ENCODE measurements around the gene ZNF785. TPM values are rescaled to one million over a fixed set of nuclear protein-coding genes. Genes with fewer than 3 reads are reported as not detected.

The ZNF785 gene
- polyA plus RNA-seq, 1 donor (not counting 4 experiments of a cell fraction or from before 2014, with no cell fraction given) = 3.4 TPM

DNA sequence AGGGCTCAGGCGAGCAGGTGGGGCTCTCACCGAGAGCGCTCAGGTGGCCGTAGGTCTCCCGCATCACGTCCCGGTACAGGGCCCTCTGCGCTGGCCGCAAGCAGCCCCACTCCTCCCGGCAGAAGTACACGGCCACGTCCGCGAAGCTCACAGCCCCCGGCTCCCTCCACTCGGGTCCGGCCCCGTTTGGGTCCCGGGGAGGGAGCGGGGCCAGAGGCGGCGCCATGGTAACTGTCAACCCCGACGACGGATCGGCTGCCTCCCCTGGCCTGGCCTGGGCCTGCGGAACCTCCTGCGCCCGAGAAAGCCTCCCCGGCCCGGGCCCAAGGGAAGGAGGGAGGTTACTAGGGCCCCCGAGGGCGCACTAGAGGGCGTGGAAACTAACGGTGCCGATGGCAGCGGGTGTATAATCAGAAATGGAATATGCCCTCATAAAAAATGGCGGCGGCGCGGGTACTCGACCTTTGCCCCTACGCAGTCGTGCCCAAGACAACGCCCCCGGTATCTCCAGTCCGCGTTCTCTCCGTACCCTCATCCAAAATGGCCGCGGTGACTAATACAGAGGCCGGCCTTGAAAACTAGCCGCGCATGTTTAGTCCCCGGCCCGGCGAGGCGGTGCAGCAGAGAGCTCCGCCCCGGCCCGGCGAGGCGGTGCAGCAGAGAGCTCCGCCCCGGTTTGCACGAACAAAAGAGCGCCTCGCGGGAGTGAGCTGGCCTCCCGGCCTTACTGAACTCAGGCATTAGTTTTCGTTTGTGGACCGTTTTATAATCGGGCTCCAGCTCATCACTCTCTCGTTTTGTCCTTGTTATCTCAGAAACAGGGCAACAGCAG, 27.3 kb downstream of the ZNF785 start, which contains the start of gene ZNF764:
Gene ZNF764, minus strand, starts transcription at position 418 of the 832 bp plus-strand sequence. Its CDS starts 192 bp downstream, at position 226.
- peaks cover 11% of the 10 kb centered on the region for H3K4me1 ChIP-seq (ENCODE audit: control insufficient read depth, extremely low read depth, insufficient read depth, low read length)
- no peaks in the 10 kb centered on the region for H3K9me1 ChIP-seq (ENCODE audit: control insufficient read depth, extremely low read depth, insufficient read depth, low read length)
- no peaks in the 10 kb centered on the region for H3K27me3 ChIP-seq (ENCODE audit: control insufficient read depth, extremely low read depth, insufficient read depth, low read length)
- peaks cover 0 to 8% of the 10 kb centered on the region in 2 experiments for H3K36me3 ChIP-seq (ENCODE audit: control insufficient read depth in 2 of 2, extremely low read depth in 1 of 2, insufficient read depth in 2 of 2, low read length in 2 of 2)
- FAIRE-seq (no peak), DNase-seq (ENCODE audit: low read depth, low spot score) (peak; percentile 81)
- no peaks in the 10 kb centered on the region for H3K9me3 ChIP-seq (ENCODE audit: control insufficient read depth, low read depth, low read length)
- no peaks in the 10 kb centered on the region for H4K20me1 ChIP-seq (ENCODE audit: control insufficient read depth, extremely low read depth, insufficient read depth, low read length)
- H2AFZ ChIP-seq (ENCODE audit: control insufficient read depth, low read length) = peak within 1 kb of the TSS; percentile 90
- H3K4me2 ChIP-seq (ENCODE audit: control insufficient read depth, extremely low read depth, insufficient read depth, low read depth, low read length) = peak within 1 kb of the TSS; percentile 85
- peaks cover 18% of the 10 kb centered on the region for H3K79me2 ChIP-seq (ENCODE audit: control insufficient read depth, insufficient read depth, low read length)
- dilution Hi-C loops (cut with MboI; ENCODE audit: extremely low pct_ligation_motif_present, low sequenced_read_pairs) = no loop called here
- TF ChIP-seq, protein P1, sequence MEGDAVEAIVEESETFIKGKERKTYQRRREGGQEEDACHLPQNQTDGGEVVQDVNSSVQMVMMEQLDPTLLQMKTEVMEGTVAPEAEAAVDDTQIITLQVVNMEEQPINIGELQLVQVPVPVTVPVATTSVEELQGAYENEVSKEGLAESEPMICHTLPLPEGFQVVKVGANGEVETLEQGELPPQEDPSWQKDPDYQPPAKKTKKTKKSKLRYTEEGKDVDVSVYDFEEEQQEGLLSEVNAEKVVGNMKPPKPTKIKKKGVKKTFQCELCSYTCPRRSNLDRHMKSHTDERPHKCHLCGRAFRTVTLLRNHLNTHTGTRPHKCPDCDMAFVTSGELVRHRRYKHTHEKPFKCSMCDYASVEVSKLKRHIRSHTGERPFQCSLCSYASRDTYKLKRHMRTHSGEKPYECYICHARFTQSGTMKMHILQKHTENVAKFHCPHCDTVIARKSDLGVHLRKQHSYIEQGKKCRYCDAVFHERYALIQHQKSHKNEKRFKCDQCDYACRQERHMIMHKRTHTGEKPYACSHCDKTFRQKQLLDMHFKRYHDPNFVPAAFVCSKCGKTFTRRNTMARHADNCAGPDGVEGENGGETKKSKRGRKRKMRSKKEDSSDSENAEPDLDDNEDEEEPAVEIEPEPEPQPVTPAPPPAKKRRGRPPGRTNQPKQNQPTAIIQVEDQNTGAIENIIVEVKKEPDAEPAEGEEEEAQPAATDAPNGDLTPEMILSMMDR (optimal IDR thresholded peaks at IDR 0.05 in 1 of 3, IDR thresholded peaks at IDR 0.05 in 1 of 3, conservative IDR thresholded peaks at IDR 0.05 in 1 of 3; ENCODE audit: extremely low read depth in 1 of 3, insufficient read depth in 2 of 3, low read length in 3 of 3) = no peak
- TF ChIP-seq EZH2 (IDR thresholded peaks at IDR 0.05; ENCODE audit: low read length) = no peak
- H3K4me3 ChIP-seq (ENCODE audit: control insufficient read depth in 2 of 3, extremely low read depth in 1 of 3, insufficient read depth in 2 of 3, low read depth in 1 of 3, low read length in 3 of 3) = peak within 1 kb of the TSS; percentile 70 to 86 (median 83)
- H3K9ac ChIP-seq (ENCODE audit: control insufficient read depth, extremely low read depth, insufficient read depth, low read length) = peak within 1 kb of the TSS; percentile 91
- peak within 1 kb of the TSS; percentile 84 for H3K27ac ChIP-seq (ENCODE audit: control insufficient read depth, insufficient read depth, low read length)

DNA sequence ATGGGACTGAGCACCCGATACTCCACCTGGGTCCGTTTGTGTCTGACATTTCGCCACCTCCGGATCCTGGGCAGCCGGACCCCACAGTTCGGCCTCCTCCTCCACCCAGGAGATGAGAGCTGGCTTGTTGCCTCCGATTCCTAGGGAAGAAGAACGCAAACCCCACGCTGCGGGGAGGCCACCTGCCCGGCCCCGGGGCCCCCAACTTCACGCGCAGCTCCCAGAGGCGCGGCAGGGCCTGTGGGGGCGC, 27.9 kb downstream of the ZNF785 start:
- H4K20me1 ChIP-seq (ENCODE audit: control insufficient read depth, extremely low read depth, insufficient read depth, low read length) = no peaks in the 10 kb centered on the region
- peaks cover 18% of the 10 kb centered on the region for H3K79me2 ChIP-seq (ENCODE audit: control insufficient read depth, insufficient read depth, low read length)
- no peaks in the 10 kb centered on the region for H3K27me3 ChIP-seq (ENCODE audit: control insufficient read depth, extremely low read depth, insufficient read depth, low read length)
- peaks cover 11% of the 10 kb centered on the region for H3K4me1 ChIP-seq (ENCODE audit: control insufficient read depth, extremely low read depth, insufficient read depth, low read length)
- no peaks in the 10 kb centered on the region for H3K9me3 ChIP-seq (ENCODE audit: control insufficient read depth, low read depth, low read length)
- dilution Hi-C loops (cut with MboI; ENCODE audit: extremely low pct_ligation_motif_present, low sequenced_read_pairs) = no loop called here
- H3K9me1 ChIP-seq (ENCODE audit: control insufficient read depth, extremely low read depth, insufficient read depth, low read length) = no peaks in the 10 kb centered on the region
- FAIRE-seq (no peak), DNase-seq (ENCODE audit: low read depth, low spot score) (no peak)
- no peak for TF ChIP-seq EZH2 (IDR thresholded peaks at IDR 0.05; ENCODE audit: low read length)
- TF ChIP-seq, protein P1 (optimal IDR thresholded peaks at IDR 0.05 in 1 of 3, IDR thresholded peaks at IDR 0.05 in 1 of 3, conservative IDR thresholded peaks at IDR 0.05 in 1 of 3; ENCODE audit: extremely low read depth in 1 of 3, insufficient read depth in 2 of 3, low read length in 3 of 3) = no peak
- peak overlapping the region; percentile 84 for H3K27ac ChIP-seq (ENCODE audit: control insufficient read depth, insufficient read depth, low read length)
- H3K4me3 ChIP-seq (ENCODE audit: control insufficient read depth in 2 of 3, extremely low read depth in 1 of 3, insufficient read depth in 2 of 3, low read depth in 1 of 3, low read length in 3 of 3) = peak overlapping the region; percentile 70 to 86 (median 83)
- H3K9ac ChIP-seq (ENCODE audit: control insufficient read depth, extremely low read depth, insufficient read depth, low read length) = peak overlapping the region; percentile 91
- peaks cover 0 to 8% of the 10 kb centered on the region in 2 experiments for H3K36me3 ChIP-seq (ENCODE audit: control insufficient read depth in 2 of 2, extremely low read depth in 1 of 2, insufficient read depth in 2 of 2, low read length in 2 of 2)
- peak overlapping the region; percentile 81 for H2AFZ ChIP-seq (ENCODE audit: control insufficient read depth, low read length)
- peak overlapping the region; percentile 85 for H3K4me2 ChIP-seq (ENCODE audit: control insufficient read depth, extremely low read depth, insufficient read depth, low read depth, low read length)
